ENCODE data around the gene NID2. TPM values are rescaled to one million over a fixed set of nuclear protein-coding genes. Genes with fewer than 3 reads are reported as not detected.

The NID2 gene
- total RNA-seq, 5 donors from 2014 or later (not counting 1 experiment from before 2014, with no cell fraction given), result 0.38 to 1.1 (median 0.89) TPM

- no peak for DNase-seq
- WGBS (ENCODE audit: insufficient coverage), result 96% methylated on average over 9 of the region's 10 CpGs
- POLR2A ChIA-PET, result no interaction called here
Observed at GRCh38 chr14:52026901-52027300, 42.0 kb downstream of the NID2 start.

GRCh38 chr14:52026017-52026660 is 42.7 kb downstream of the NID2 start:
- CTCF ChIA-PET, result no interaction called here
- no peak for DNase-seq
- Mint-ChIP-seq H3K9me3 (peaks cover 0 to 10% (median 8%) of the 10 kb centered on the region in 3 donors), H3K27ac (no peak overlapping the region), H3K36me3 (no peaks in the 10 kb centered on the region), H3K27me3 (peaks cover 0 to 1% of the 10 kb centered on the region in 2 donors), H3K4me3 (no peak overlapping the region), H3K4me1 (peaks cover 7 to 20% (median 10%) of the 10 kb centered on the region in 3 donors)
- Histone ChIP-seq H3K4me1 (ENCODE audit: control insufficient read depth in 1 of 2, extremely low read depth in 1 of 2, insufficient read depth in 2 of 2, low read length in 2 of 2) (peaks cover 6 to 7% of the 10 kb centered on the region in 2 experiments), H3K9me3 (no peaks in the 10 kb centered on the region), H3K36me3 (ENCODE audit: control insufficient read depth in 2 of 2, extremely low read depth in 1 of 2, insufficient read depth in 1 of 2, low read length in 1 of 2) (no peaks in the 10 kb centered on the region), H3K4me3 (ENCODE audit: control insufficient read depth in 1 of 2, extremely low read depth in 1 of 2, low read length in 1 of 2) (no peak overlapping the region), H3K27ac (ENCODE audit: low read length) (no peak overlapping the region), H3K27me3 (replicated peaks in 1 of 2; ENCODE audit: control insufficient read depth in 2 of 2, extremely low read depth in 1 of 2, insufficient read depth in 2 of 2, low read length in 1 of 2) (no peaks in the 10 kb centered on the region)
- POLR2A ChIA-PET, result no interaction called here
- 78% methylated on average over 3 of the region's 8 CpGs for WGBS (ENCODE audit: insufficient coverage)
- no peak for ATAC-seq (replicated peaks in 1 of 4)

More at GRCh38 chr14:52026901-52027300, 42.0 kb downstream of the NID2 start:
- no peak overlapping the region for H3K27ac Mint-ChIP-seq
- peaks cover 0 to 1% of the 10 kb centered on the region in 2 donors for H3K27me3 Mint-ChIP-seq
- Histone ChIP-seq H3K4me1 (ENCODE audit: control insufficient read depth in 1 of 2, extremely low read depth in 1 of 2, insufficient read depth in 2 of 2, low read length in 2 of 2) (no peaks in the 10 kb centered on the region), H3K9me3 (no peaks in the 10 kb centered on the region), H3K4me3 (ENCODE audit: control insufficient read depth in 1 of 2, extremely low read depth in 1 of 2, low read length in 1 of 2) (no peak overlapping the region), H3K36me3 (ENCODE audit: control insufficient read depth in 2 of 2, extremely low read depth in 1 of 2, insufficient read depth in 1 of 2, low read length in 1 of 2) (no peaks in the 10 kb centered on the region), H3K27me3 (replicated peaks in 1 of 2; ENCODE audit: control insufficient read depth in 2 of 2, extremely low read depth in 1 of 2, insufficient read depth in 2 of 2, low read length in 1 of 2) (no peaks in the 10 kb centered on the region), H3K27ac (ENCODE audit: low read length) (no peak overlapping the region)
- no peak overlapping the region for H3K4me3 Mint-ChIP-seq
- H3K4me1 Mint-ChIP-seq, result peaks cover 0 to 12% (median 2%) of the 10 kb centered on the region in 3 donors
- peaks cover 0 to 10% (median 8%) of the 10 kb centered on the region in 3 donors for H3K9me3 Mint-ChIP-seq
- CTCF ChIA-PET, result interaction anchor here in 1 of 2 donors (0.6 kb wide), 1 partner anchor 799 kb away, joined by 6 read pairs; no protein-coding TSS in a partner anchor
- H3K36me3 Mint-ChIP-seq, result no peaks in the 10 kb centered on the region
- ATAC-seq (replicated peaks in 1 of 4), result no peak

- CTCF ChIA-PET, result no interaction called here
- POLR2A ChIA-PET, result no interaction called here
Observed at GRCh38 chr14:52025310-52025709, 43.5 kb downstream of the NID2 start.

GRCh38 chr14:52023518-52023917 is 45.3 kb downstream of the NID2 start:
- Histone ChIP-seq H3K9me3 (no peaks in the 10 kb centered on the region), H3K36me3 (ENCODE audit: control insufficient read depth in 2 of 2, extremely low read depth in 1 of 2, insufficient read depth in 1 of 2, low read length in 1 of 2) (no peaks in the 10 kb centered on the region), H3K4me1 (ENCODE audit: control insufficient read depth in 1 of 2, extremely low read depth in 1 of 2, insufficient read depth in 2 of 2, low read length in 2 of 2) (peaks cover 10 to 14% of the 10 kb centered on the region in 2 experiments), H3K27ac (ENCODE audit: low read length) (no peak overlapping the region), H3K4me3 (ENCODE audit: control insufficient read depth in 1 of 2, extremely low read depth in 1 of 2, low read length in 1 of 2) (no peak overlapping the region), H3K27me3 (replicated peaks in 1 of 2; ENCODE audit: control insufficient read depth in 2 of 2, extremely low read depth in 1 of 2, insufficient read depth in 2 of 2, low read length in 1 of 2) (no peaks in the 10 kb centered on the region)
- Mint-ChIP-seq H3K36me3 (no peaks in the 10 kb centered on the region), H3K4me3 (no peak overlapping the region), H3K27ac (no peak overlapping the region), H3K9me3 (peaks cover 0 to 10% (median 8%) of the 10 kb centered on the region in 3 donors), H3K27me3 (no peaks in the 10 kb centered on the region), H3K4me1 (peaks cover 23 to 36% (median 25%) of the 10 kb centered on the region in 3 donors)
- ATAC-seq (replicated peaks in 1 of 4) (no peak), DNase-seq (no peak)
- ChIA-PET CTCF (no interaction called here), POLR2A (no interaction called here)
- WGBS (ENCODE audit: insufficient coverage), result no CpG with 5 or more reads among the region's 1 CpG

More at GRCh38 chr14:52025310-52025709, 43.5 kb downstream of the NID2 start:
- H3K27me3 ChIP-seq (replicated peaks in 1 of 2; ENCODE audit: control insufficient read depth in 2 of 2, extremely low read depth in 1 of 2, insufficient read depth in 2 of 2, low read length in 1 of 2), result no peaks in the 10 kb centered on the region
- H3K4me3 ChIP-seq (ENCODE audit: control insufficient read depth in 1 of 2, extremely low read depth in 1 of 2, low read length in 1 of 2), result no peak overlapping the region
- no peaks in the 10 kb centered on the region for H3K9me3 ChIP-seq
- Mint-ChIP-seq H3K36me3 (no peaks in the 10 kb centered on the region), H3K27ac (no peak overlapping the region), H3K4me1 (peaks cover 16 to 28% (median 18%) of the 10 kb centered on the region in 3 donors), H3K4me3 (no peak overlapping the region), H3K27me3 (no peaks in the 10 kb centered on the region), H3K9me3 (peaks cover 0 to 10% (median 8%) of the 10 kb centered on the region in 3 donors)
- peaks cover 7 to 8% of the 10 kb centered on the region in 2 experiments for H3K4me1 ChIP-seq (ENCODE audit: control insufficient read depth in 1 of 2, extremely low read depth in 1 of 2, insufficient read depth in 2 of 2, low read length in 2 of 2)
- no peaks in the 10 kb centered on the region for H3K36me3 ChIP-seq (ENCODE audit: control insufficient read depth in 2 of 2, extremely low read depth in 1 of 2, insufficient read depth in 1 of 2, low read length in 1 of 2)
- H3K27ac ChIP-seq (ENCODE audit: low read length), result no peak overlapping the region
- ATAC-seq (replicated peaks in 1 of 4) (no peak), DNase-seq (no peak)

- Mint-ChIP-seq H3K9me3 (peaks cover 0 to 10% (median 8%) of the 10 kb centered on the region in 3 donors), H3K4me3 (no peak overlapping the region), H3K27me3 (peaks cover 0 to 2% of the 10 kb centered on the region in 2 donors), H3K36me3 (no peaks in the 10 kb centered on the region), H3K4me1 (peaks cover 23 to 36% (median 25%) of the 10 kb centered on the region in 3 donors), H3K27ac (no peak overlapping the region)
- H3K36me3 ChIP-seq (ENCODE audit: control insufficient read depth in 2 of 2, extremely low read depth in 1 of 2, insufficient read depth in 1 of 2, low read length in 1 of 2), result no peaks in the 10 kb centered on the region
- CTCF ChIA-PET, result no interaction called here
- whole genome bisulfite sequencing (ENCODE audit: insufficient coverage), result 71% methylated on average over 2 of the region's 6 CpGs
- H3K4me1 ChIP-seq (ENCODE audit: control insufficient read depth in 1 of 2, extremely low read depth in 1 of 2, insufficient read depth in 2 of 2, low read length in 2 of 2), result peaks cover 10 to 14% of the 10 kb centered on the region in 2 experiments
- H3K27ac ChIP-seq (ENCODE audit: low read length), result no peak overlapping the region
- ATAC-seq (replicated peaks in 1 of 4) (no peak), DNase-seq (no peak)
- H3K4me3 ChIP-seq (ENCODE audit: control insufficient read depth in 1 of 2, extremely low read depth in 1 of 2, low read length in 1 of 2), result no peak overlapping the region
- H3K9me3 ChIP-seq, result no peaks in the 10 kb centered on the region
- no peaks in the 10 kb centered on the region for H3K27me3 ChIP-seq (replicated peaks in 1 of 2; ENCODE audit: control insufficient read depth in 2 of 2, extremely low read depth in 1 of 2, insufficient read depth in 2 of 2, low read length in 1 of 2)
- POLR2A ChIA-PET, result no interaction called here
Observed at GRCh38 chr14:52021957-52022600, 46.8 kb downstream of the NID2 start.

GRCh38 chr14:52020866-52021717 is 47.8 kb downstream of the NID2 start:
- Mint-ChIP-seq H3K4me1 (peaks cover 23 to 36% (median 25%) of the 10 kb centered on the region in 3 donors), H3K36me3 (no peaks in the 10 kb centered on the region), H3K9me3 (peaks cover 0 to 10% (median 8%) of the 10 kb centered on the region in 3 donors), H3K27me3 (peaks cover 2 to 4% of the 10 kb centered on the region in 2 donors), H3K27ac (peak overlapping the region; percentile 9 to 65), H3K4me3 (peak overlapping the region in 1 of 3 donors; percentile 21)
- DNase-seq (no peak), ATAC-seq (replicated peaks in 1 of 4) (peak in 3 of 4 experiments; percentile 46 to 56 (median 52))
- CTCF ChIA-PET, result interaction anchor here (0.6 to 0.7 kb wide), 3 partner anchors 299 to 721 kb away, joined by 3 read pairs; no protein-coding TSS in a partner anchor
- WGBS (ENCODE audit: insufficient coverage), result no CpG with 5 or more reads among the region's 7 CpGs
- POLR2A ChIA-PET, result interaction anchor here in 1 of 2 donors (0.6 kb wide), 1 partner anchor 767 kb away, joined by 6 read pairs; no protein-coding TSS in a partner anchor
- H3K27me3 ChIP-seq (replicated peaks in 1 of 2; ENCODE audit: control insufficient read depth in 2 of 2, extremely low read depth in 1 of 2, insufficient read depth in 2 of 2, low read length in 1 of 2), result no peaks in the 10 kb centered on the region
- H3K36me3 ChIP-seq (ENCODE audit: control insufficient read depth in 2 of 2, extremely low read depth in 1 of 2, insufficient read depth in 1 of 2, low read length in 1 of 2), result no peaks in the 10 kb centered on the region
- H3K27ac ChIP-seq (ENCODE audit: low read length), result no peak overlapping the region
- H3K9me3 ChIP-seq, result no peaks in the 10 kb centered on the region
- no peak overlapping the region for H3K4me3 ChIP-seq (ENCODE audit: control insufficient read depth in 1 of 2, extremely low read depth in 1 of 2, low read length in 1 of 2)
- peaks cover 10 to 14% of the 10 kb centered on the region in 2 experiments for H3K4me1 ChIP-seq (ENCODE audit: control insufficient read depth in 1 of 2, extremely low read depth in 1 of 2, insufficient read depth in 2 of 2, low read length in 2 of 2)

Data from T-cell (primary cell).